HepG2 (cell line): ENCODE measurements around the gene MCAM. TPM values are rescaled to one million over a fixed set of nuclear protein-coding genes. Genes with fewer than 3 reads are reported as not detected.

Experiments used
- BCL6 ChIP-seq: IDR thresholded peaks from 2 replicates; pipeline ENCODE4 v1.6.1; 2016; ENCODE audit warnings: missing genetic modification reagents, missing compliant biosample characterization
- CREM ChIP-seq, 2 experiments: sonication (generic) in 1 of 2; formaldehyde crosslinking in 1 of 2; IDR thresholded peaks; 2 replicates each; pipeline versions ENCODE4 v1.4.0 to v1.6.1; 2016 to 2020; ENCODE audit warnings: antibody characterized with exemption in 1 of 2, mild to moderate bottlenecking in 1 of 2, missing genetic modification reagents in 1 of 2
- KDM2A ChIP-seq: sonication (generic); formaldehyde crosslinking; IDR thresholded peaks from 2 replicates; pipeline ENCODE4 v1.4.0; 2020; ENCODE audit warnings: low read depth, missing genetic modification reagents, borderline replicate concordance
- SP1 ChIP-seq, 2 experiments: fragments of 450-650 bp in 1 of 2; sonication (generic) in 1 of 2; formaldehyde crosslinking in 1 of 2; IDR thresholded peaks; 2 replicates each; pipeline versions ENCODE4 v1.4.0 to v1.6.1; 2016 to 2020; ENCODE audit warnings: missing genetic modification reagents in 1 of 2
- YY1 ChIP-seq: IDR thresholded peaks from 2 replicates; pipeline ENCODE4 v1.6.1; 2011; ENCODE audit warnings: low read length, low read depth, moderate library complexity, mild to moderate bottlenecking; ENCODE audit not compliant: insufficient read depth, insufficient replicate concordance
- ZNF20 ChIP-seq: sonication (generic); formaldehyde crosslinking; IDR thresholded peaks from 2 replicates; pipeline ENCODE4 v1.4.0; 2020; ENCODE audit warnings: mild to moderate bottlenecking, moderate library complexity, missing genetic modification reagents
- polyA plus RNA-seq, 8 experiments: library from polyadenylated mRNA; depleted of rRNA in 3 of 8; stranded (reverse) in 7 of 8; unstranded in 1 of 8; fragments of >200 nt; fragmentation: Illumina TruSeq in 4 of 8; extraction: Trizol in 4 of 8; gene quantifications; 2 replicates each; pipeline versions ENCODE4 v1.2.1 to v1.2.3, GENCODE V29; 2011 to 2016; ENCODE audit warnings: low read depth in 4 of 8, missing spikeins in 1 of 8, mixed read lengths in 1 of 8; ENCODE audit not compliant: insufficient read depth in 1 of 8
- total RNA-seq, 5 experiments: library from RNA; depleted of rRNA; stranded (reverse); fragments of >200 nt; fragmentation: Illumina TruSeq; extraction: Trizol; gene quantifications; 2 replicates each; pipeline ENCODE4 v1.2.3, GENCODE V29; 2016; ENCODE audit warnings: low read depth in 1 of 5
- TF ChIP-seq, protein P1 (sequence below): sonication (generic); formaldehyde crosslinking; IDR thresholded peaks from 2 replicates; pipeline ENCODE4 v1.4.0; 2020; ENCODE audit warnings: missing genetic modification reagents, borderline replicate concordance
- TF ChIP-seq, protein P2 (sequence below): sonication (generic); formaldehyde crosslinking; IDR thresholded peaks from 2 replicates; pipeline ENCODE4 v1.4.0; 2020; ENCODE audit warnings: missing genetic modification reagents

The MCAM gene
- total and polyA plus RNA-seq, 2 of the 13 experiments (the other 11 are each of a cell fraction or from before 2014, with no cell fraction given): 12.1 to 15.2 TPM

GRCh38 chr11:119352857-119353260, 35.9 kb upstream of the MCAM start (continued):
- TF ChIP-seq, protein P1, sequence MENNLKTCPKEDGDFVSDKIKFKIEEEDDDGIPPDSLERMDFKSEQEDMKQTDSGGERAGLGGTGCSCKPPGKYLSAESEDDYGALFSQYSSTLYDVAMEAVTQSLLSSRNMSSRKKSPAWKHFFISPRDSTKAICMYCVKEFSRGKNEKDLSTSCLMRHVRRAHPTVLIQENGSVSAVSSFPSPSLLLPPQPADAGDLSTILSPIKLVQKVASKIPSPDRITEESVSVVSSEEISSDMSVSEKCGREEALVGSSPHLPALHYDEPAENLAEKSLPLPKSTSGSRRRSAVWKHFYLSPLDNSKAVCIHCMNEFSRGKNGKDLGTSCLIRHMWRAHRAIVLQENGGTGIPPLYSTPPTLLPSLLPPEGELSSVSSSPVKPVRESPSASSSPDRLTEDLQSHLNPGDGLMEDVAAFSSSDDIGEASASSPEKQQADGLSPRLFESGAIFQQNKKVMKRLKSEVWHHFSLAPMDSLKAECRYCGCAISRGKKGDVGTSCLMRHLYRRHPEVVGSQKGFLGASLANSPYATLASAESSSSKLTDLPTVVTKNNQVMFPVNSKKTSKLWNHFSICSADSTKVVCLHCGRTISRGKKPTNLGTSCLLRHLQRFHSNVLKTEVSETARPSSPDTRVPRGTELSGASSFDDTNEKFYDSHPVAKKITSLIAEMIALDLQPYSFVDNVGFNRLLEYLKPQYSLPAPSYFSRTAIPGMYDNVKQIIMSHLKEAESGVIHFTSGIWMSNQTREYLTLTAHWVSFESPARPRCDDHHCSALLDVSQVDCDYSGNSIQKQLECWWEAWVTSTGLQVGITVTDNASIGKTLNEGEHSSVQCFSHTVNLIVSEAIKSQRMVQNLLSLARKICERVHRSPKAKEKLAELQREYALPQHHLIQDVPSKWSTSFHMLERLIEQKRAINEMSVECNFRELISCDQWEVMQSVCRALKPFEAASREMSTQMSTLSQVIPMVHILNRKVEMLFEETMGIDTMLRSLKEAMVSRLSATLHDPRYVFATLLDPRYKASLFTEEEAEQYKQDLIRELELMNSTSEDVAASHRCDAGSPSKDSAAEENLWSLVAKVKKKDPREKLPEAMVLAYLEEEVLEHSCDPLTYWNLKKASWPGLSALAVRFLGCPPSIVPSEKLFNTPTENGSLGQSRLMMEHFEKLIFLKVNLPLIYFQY (CRISPR knock-in tag): no peak
- no peak for TF ChIP-seq SP1 (IDR thresholded peaks at IDR 0.05)
- no peak for TF ChIP-seq SP1 (CRISPR knock-in tag; IDR thresholded peaks at IDR 0.05)
- no peak for TF ChIP-seq CREM (IDR thresholded peaks at IDR 0.05)
- no peak for TF ChIP-seq CREM (CRISPR knock-in tag; IDR thresholded peaks at IDR 0.05)
- TF ChIP-seq, protein P2, sequence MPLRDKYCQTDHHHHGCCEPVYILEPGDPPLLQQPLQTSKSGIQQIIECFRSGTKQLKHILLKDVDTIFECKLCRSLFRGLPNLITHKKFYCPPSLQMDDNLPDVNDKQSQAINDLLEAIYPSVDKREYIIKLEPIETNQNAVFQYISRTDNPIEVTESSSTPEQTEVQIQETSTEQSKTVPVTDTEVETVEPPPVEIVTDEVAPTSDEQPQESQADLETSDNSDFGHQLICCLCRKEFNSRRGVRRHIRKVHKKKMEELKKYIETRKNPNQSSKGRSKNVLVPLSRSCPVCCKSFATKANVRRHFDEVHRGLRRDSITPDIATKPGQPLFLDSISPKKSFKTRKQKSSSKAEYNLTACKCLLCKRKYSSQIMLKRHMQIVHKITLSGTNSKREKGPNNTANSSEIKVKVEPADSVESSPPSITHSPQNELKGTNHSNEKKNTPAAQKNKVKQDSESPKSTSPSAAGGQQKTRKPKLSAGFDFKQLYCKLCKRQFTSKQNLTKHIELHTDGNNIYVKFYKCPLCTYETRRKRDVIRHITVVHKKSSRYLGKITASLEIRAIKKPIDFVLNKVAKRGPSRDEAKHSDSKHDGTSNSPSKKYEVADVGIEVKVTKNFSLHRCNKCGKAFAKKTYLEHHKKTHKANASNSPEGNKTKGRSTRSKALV: no peak
- TF ChIP-seq ZNF20: no peak
- no peak for TF ChIP-seq YY1
- TF ChIP-seq KDM2A (CRISPR knock-in tag): no peak
- TF ChIP-seq BCL6: peak; percentile 53
